BE2C (cell line): Measurements from ENCODE around the gene HELZ2.

Experiments used
- DNase-seq: peaks from one replicate; pipeline ENCODE4 v3.0.0-alpha.2; 2020
- H3K27me3 ChIP-seq: fragments of 250-450 bp; sonication (Bioruptor Pico); 2 replicates; pipeline ENCODE4 v1.5.1; 2020; ENCODE audit warnings: mild to moderate bottlenecking
- H3K36me3 ChIP-seq: fragments of 250-450 bp; sonication (Bioruptor Pico); 2 replicates; pipeline ENCODE4 v1.5.1; 2020; ENCODE audit warnings: mild to moderate bottlenecking
- H3K4me1 ChIP-seq: fragments of 250-450 bp; sonication (Bioruptor Pico); 2 replicates; pipeline ENCODE4 v1.5.1; 2020
- H3K4me3 ChIP-seq: 2 replicates; pipeline ENCODE4 v1.5.1; 2011; ENCODE audit warnings: low read depth, low read length
- H3K9me3 ChIP-seq: fragments of 250-450 bp; sonication (Bioruptor Pico); 2 replicates; pipeline ENCODE4 v1.5.1; 2020
- CTCF ChIP-seq: IDR thresholded peaks from 2 replicates; pipeline ENCODE4 v1.5.1; 2012; ENCODE audit warnings: mild to moderate bottlenecking, low read depth, low read length

The HELZ2 gene

GRCh38 chr20:63570281-63571086 is 3.6 kb downstream of the HELZ2 start:
- Histone ChIP-seq H3K36me3 (no peaks in the 10 kb centered on the region), H3K9me3 (no peaks in the 10 kb centered on the region), H3K4me1 (no peaks in the 10 kb centered on the region), H3K4me3 (no peak overlapping the region), H3K27me3 (no peaks in the 10 kb centered on the region)
- no peak for TF ChIP-seq CTCF
- no peak for DNase-seq

DNA sequence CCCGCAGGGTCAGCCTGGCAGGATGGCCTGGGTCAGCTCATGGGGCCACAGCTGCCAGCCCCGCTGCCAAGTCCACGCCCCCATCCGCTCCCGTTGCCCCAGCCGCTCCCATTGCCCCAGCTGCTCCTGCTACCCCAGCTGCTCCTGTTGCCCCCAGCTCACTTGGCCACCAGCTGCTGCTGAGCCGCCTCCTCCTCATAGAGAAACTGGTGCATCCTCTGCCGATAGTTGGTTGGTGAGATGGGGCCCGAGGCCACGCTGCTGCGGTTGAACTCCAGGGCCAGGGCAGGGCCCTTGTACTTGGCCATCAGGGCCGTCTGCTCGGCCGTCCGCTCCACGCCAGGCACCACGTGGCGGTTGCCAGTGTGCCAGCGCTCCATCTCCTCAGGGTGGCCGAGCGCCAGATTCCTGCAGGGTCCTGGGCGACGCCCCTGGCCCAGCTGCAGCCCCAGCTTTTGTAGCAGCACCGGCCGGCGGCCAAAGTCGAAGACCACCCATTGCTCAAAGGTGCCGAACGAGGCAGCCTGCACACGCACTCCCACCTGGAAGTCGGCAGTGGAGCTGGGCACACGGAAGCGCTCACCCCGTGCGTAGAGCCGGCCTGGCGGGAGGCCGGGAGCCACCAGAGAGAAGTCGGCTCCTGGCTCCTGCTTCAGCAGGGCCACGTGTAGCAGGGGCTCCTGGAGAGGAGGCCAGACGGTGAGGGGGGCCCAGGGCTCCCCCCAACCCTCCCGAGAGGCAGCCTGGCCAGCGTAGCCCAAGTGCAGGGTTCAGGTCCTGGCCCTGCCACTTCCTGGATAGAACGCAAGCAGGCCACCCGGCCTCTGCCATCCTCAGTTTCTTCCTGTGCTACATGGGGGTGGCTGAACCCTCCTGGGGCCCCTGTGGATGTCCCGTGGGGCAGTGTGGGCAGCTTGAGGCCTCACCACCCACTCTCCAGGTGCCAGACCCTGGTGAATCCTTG is 4.8 kb downstream of the HELZ2 start:
- Histone ChIP-seq H3K9me3 (no peaks in the 10 kb centered on the region), H3K4me3 (no peak overlapping the region), H3K36me3 (no peaks in the 10 kb centered on the region), H3K27me3 (no peaks in the 10 kb centered on the region), H3K4me1 (no peaks in the 10 kb centered on the region)
- no peak for DNase-seq
- no peak for TF ChIP-seq CTCF

- Histone ChIP-seq H3K4me1 (no peaks in the 10 kb centered on the region), H3K9me3 (no peaks in the 10 kb centered on the region), H3K4me3 (no peak overlapping the region), H3K36me3 (no peaks in the 10 kb centered on the region), H3K27me3 (no peaks in the 10 kb centered on the region)
- DNase-seq, result no peak
- TF ChIP-seq CTCF, result no peak
These were observed 5.7 kb downstream of the HELZ2 start for GRCh38 chr20:63568170-63568981.

DNA sequence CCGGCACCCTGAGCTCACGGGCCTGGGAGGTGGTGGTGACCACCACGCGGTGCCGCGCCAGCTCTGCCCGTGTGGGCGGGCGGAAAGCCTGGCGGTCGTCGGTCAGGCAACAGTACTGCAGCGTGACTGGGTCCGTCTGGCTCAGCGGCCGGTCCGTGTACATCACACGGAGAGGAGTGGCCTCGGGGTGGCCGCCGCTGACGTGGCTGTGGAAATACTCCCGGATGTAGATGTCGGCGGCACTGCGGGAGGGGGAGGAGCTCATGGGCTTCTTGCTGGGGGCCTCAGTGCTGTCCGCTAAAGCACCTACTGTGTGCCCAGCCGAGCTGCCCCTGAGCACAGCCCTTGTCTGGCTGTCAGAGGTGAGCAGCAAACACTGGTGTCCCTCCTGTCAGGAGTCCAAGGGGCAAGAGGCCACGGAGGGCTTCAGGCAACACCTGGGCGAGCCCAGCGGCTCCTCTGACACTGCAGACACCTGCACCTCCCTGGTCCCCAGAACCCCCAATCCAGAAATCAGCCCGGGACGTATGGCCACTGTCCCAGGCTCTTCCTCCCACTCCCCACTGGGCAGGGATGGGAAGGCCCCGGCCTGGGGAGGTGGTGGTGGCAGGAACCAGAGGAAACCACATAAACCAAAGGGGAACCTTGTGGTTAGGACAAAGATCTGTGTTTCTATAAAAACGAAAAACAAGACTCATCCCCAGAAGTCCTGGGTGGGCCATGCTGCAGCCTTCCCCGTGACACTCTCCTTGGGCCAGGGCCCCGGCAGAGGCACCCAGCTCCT is 6.5 kb downstream of the HELZ2 start:
- no peaks in the 10 kb centered on the region for H3K27me3 ChIP-seq
- no peak for TF ChIP-seq CTCF

DNA sequence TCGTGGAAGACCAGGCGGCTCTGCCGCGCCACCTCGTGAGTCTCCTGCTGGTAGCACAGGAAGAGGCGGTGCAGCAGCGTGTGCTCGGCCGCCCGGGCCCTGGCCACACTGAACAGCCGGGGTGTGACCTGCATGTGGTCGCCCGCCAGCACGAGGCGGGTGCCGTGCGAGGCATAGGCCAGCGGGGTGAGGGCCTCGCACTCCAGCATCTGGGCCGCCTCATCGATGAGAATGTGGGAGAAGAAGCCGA is 7.0 kb downstream of the HELZ2 start:
- H3K4me1 ChIP-seq, result no peaks in the 10 kb centered on the region

More for the DNA sequence above, 6.5 kb downstream of the HELZ2 start:
- H3K9me3 ChIP-seq, result no peaks in the 10 kb centered on the region
- no peak overlapping the region for H3K4me3 ChIP-seq
- H3K36me3 ChIP-seq, result no peaks in the 10 kb centered on the region
- DNase-seq, result no peak
- no peaks in the 10 kb centered on the region for H3K4me1 ChIP-seq

More for the DNA sequence above, 7.0 kb downstream of the HELZ2 start:
- Histone ChIP-seq H3K27me3 (no peaks in the 10 kb centered on the region), H3K4me3 (no peak overlapping the region), H3K36me3 (no peaks in the 10 kb centered on the region), H3K9me3 (no peaks in the 10 kb centered on the region)
- no peak for DNase-seq
- TF ChIP-seq CTCF, result no peak
